ENCODE results near the gene TNRC6A. TPM values are rescaled to one million over a fixed set of nuclear protein-coding genes. Genes with fewer than 3 reads are reported as not detected.

TNRC6A gene
- total RNA-seq, 2 donors from 2014 or later, result 81.5 to 84.7 TPM

- no peaks in the 10 kb centered on the region for H3K27me3 Mint-ChIP-seq (ENCODE audit: insufficient read depth)
- peaks cover 19% of the 10 kb centered on the region for H3K36me3 Mint-ChIP-seq (ENCODE audit: low read depth)
- Histone ChIP-seq H3K4me1 (ENCODE audit: control insufficient read depth, insufficient read depth, low read length) (peaks cover 6% of the 10 kb centered on the region), H3K9ac (ENCODE audit: extremely low read depth, low read length, poor library complexity, severe bottlenecking) (peak overlapping the region; percentile 63), H3K4me3 (ENCODE audit: low read length) (peak overlapping the region; percentile 96), H3K27ac (ENCODE audit: low read depth, low read length) (peak overlapping the region; percentile 93), H3K27me3 (ENCODE audit: control insufficient read depth, insufficient read depth, low read length, poor library complexity, severe bottlenecking) (no peaks in the 10 kb centered on the region), H3K9me3 (ENCODE audit: control insufficient read depth, low read length) (no peaks in the 10 kb centered on the region), H3K36me3 (ENCODE audit: control insufficient read depth, insufficient read depth, low read length) (peaks cover 23% of the 10 kb centered on the region)
- H3K9me3 Mint-ChIP-seq, result no peaks in the 10 kb centered on the region
- no peak for DNase-seq
- peak overlapping the region; percentile 93 for H3K27ac Mint-ChIP-seq
- peak overlapping the region; percentile 92 for H3K4me3 Mint-ChIP-seq
- TF ChIP-seq, protein P1, sequence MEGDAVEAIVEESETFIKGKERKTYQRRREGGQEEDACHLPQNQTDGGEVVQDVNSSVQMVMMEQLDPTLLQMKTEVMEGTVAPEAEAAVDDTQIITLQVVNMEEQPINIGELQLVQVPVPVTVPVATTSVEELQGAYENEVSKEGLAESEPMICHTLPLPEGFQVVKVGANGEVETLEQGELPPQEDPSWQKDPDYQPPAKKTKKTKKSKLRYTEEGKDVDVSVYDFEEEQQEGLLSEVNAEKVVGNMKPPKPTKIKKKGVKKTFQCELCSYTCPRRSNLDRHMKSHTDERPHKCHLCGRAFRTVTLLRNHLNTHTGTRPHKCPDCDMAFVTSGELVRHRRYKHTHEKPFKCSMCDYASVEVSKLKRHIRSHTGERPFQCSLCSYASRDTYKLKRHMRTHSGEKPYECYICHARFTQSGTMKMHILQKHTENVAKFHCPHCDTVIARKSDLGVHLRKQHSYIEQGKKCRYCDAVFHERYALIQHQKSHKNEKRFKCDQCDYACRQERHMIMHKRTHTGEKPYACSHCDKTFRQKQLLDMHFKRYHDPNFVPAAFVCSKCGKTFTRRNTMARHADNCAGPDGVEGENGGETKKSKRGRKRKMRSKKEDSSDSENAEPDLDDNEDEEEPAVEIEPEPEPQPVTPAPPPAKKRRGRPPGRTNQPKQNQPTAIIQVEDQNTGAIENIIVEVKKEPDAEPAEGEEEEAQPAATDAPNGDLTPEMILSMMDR (conservative IDR thresholded peaks at IDR 0.05), result no peak
- H3K4me1 Mint-ChIP-seq, result peaks cover 18% of the 10 kb centered on the region
- 23 to 29% methylated on average over 7 to 8 of the region's 8 CpGs for WGBS, 2 experiments (ENCODE audit: insufficient coverage in 1 of 2, insufficient read length in 1 of 2)
Measured at GRCh38 chr16:24728891-24729242, 584 bp upstream of the TNRC6A start.

GRCh38 chr16:24729951-24730815, 732 bp downstream of the TNRC6A start:
- peak overlapping the region; percentile 92 for H3K4me3 Mint-ChIP-seq
- DNase-seq, result peak; percentile 75
- TF ChIP-seq, protein P1 (conservative IDR thresholded peaks at IDR 0.05), result no peak
- Histone ChIP-seq H3K4me1 (ENCODE audit: control insufficient read depth, insufficient read depth, low read length) (peaks cover 6% of the 10 kb centered on the region), H3K9me3 (ENCODE audit: control insufficient read depth, low read length) (no peaks in the 10 kb centered on the region), H3K4me3 (ENCODE audit: low read length) (peak overlapping the region; percentile 96), H3K36me3 (ENCODE audit: control insufficient read depth, insufficient read depth, low read length) (peaks cover 35% of the 10 kb centered on the region), H3K27me3 (ENCODE audit: control insufficient read depth, insufficient read depth, low read length, poor library complexity, severe bottlenecking) (no peaks in the 10 kb centered on the region), H3K9ac (ENCODE audit: extremely low read depth, low read length, poor library complexity, severe bottlenecking) (peak overlapping the region; percentile 84), H3K27ac (ENCODE audit: low read depth, low read length) (peak overlapping the region; percentile 93)
- H3K27me3 Mint-ChIP-seq (ENCODE audit: insufficient read depth), result no peaks in the 10 kb centered on the region
- peaks cover 24% of the 10 kb centered on the region for H3K36me3 Mint-ChIP-seq (ENCODE audit: low read depth)
- H3K4me1 Mint-ChIP-seq, result peaks cover 18% of the 10 kb centered on the region
- 0% methylated on average over 6 to 48 of the region's 61 CpGs for WGBS, 2 experiments (ENCODE audit: insufficient coverage in 1 of 2, insufficient read length in 1 of 2)
- H3K27ac Mint-ChIP-seq, result peak overlapping the region; percentile 95
- H3K9me3 Mint-ChIP-seq, result no peaks in the 10 kb centered on the region

- peaks cover 40% of the 10 kb centered on the region for H3K36me3 ChIP-seq (ENCODE audit: control insufficient read depth, insufficient read depth, low read length)
- H3K27me3 ChIP-seq (ENCODE audit: control insufficient read depth, insufficient read depth, low read length, poor library complexity, severe bottlenecking), result no peaks in the 10 kb centered on the region
- H3K9me3 ChIP-seq (ENCODE audit: control insufficient read depth, low read length), result no peaks in the 10 kb centered on the region
- H3K4me3 ChIP-seq (ENCODE audit: low read length), result peak overlapping the region; percentile 96
- peak overlapping the region; percentile 92 for H3K4me3 Mint-ChIP-seq
- TF ChIP-seq, protein P1 (conservative IDR thresholded peaks at IDR 0.05), result no peak
- H3K4me1 Mint-ChIP-seq, result peaks cover 18% of the 10 kb centered on the region
- H3K27ac ChIP-seq (ENCODE audit: low read depth, low read length), result no peak overlapping the region
- peaks cover 24% of the 10 kb centered on the region for H3K36me3 Mint-ChIP-seq (ENCODE audit: low read depth)
- DNase-seq, result no peak
- peak overlapping the region; percentile 72 for H3K27ac Mint-ChIP-seq
- peak overlapping the region; percentile 84 for H3K9ac ChIP-seq (ENCODE audit: extremely low read depth, low read length, poor library complexity, severe bottlenecking)
- H3K4me1 ChIP-seq (ENCODE audit: control insufficient read depth, insufficient read depth, low read length), result peaks cover 6% of the 10 kb centered on the region
- WGBS, 2 experiments (ENCODE audit: insufficient coverage in 1 of 2, insufficient read length in 1 of 2), result 5 to 25% methylated on average over 2 to 6 of the region's 6 CpGs
- H3K9me3 Mint-ChIP-seq, result no peaks in the 10 kb centered on the region
- H3K27me3 Mint-ChIP-seq (ENCODE audit: insufficient read depth), result no peaks in the 10 kb centered on the region
Measured at GRCh38 chr16:24730914-24731313, 1.5 kb downstream of the TNRC6A start.

Measured in endodermal cell (in vitro differentiated cells).